Activated T-helper 2 cell treated with anti-CD3 and anti-CD28 coated beads, Interferon-gamma antibody, Interleukin-2, Interleukin-4, amounts not matched to agents 10 μg/mL and 5 μg/mL and 100 μg/mL, durations not matched to agents 14 hours and 24 hours and 36 hours (primary cell): ENCODE measurements around the gene FBRSL1. TPM values are rescaled to one million over a fixed set of nuclear protein-coding genes. Genes with fewer than 3 reads are reported as not detected.

Source experiments
- DNase-seq: peaks from one replicate; pipeline ENCODE4 v3.0.0; 2021; ENCODE audit warnings: low spot score
- H3K27ac Mint-ChIP-seq: one replicate; pipeline ENCODE4 v1.8.0; 2021; ENCODE audit warnings: mixed read lengths
- H3K27me3 Mint-ChIP-seq: one replicate; pipeline ENCODE4 v1.8.0; 2021; ENCODE audit warnings: low read depth, mixed read lengths
- H3K36me3 Mint-ChIP-seq: one replicate; pipeline ENCODE4 v1.8.0; 2021; ENCODE audit warnings: low read depth, mixed read lengths
- H3K4me1 Mint-ChIP-seq: one replicate; pipeline ENCODE4 v1.8.0; 2021; ENCODE audit warnings: low read depth, mixed read lengths
- H3K4me3 Mint-ChIP-seq: one replicate; pipeline ENCODE4 v1.8.0; 2021; ENCODE audit warnings: low read depth, mild to moderate bottlenecking, moderate library complexity, mixed read lengths
- H3K9me3 Mint-ChIP-seq: one replicate; pipeline ENCODE4 v1.8.0; 2021; ENCODE audit warnings: mixed read lengths
- intact Hi-C: fragments of 100-400 bp; cut with micrococcal nuclease; formaldehyde crosslinking; loops from one replicate; pipeline ENCODE4 v1.15.1; 2023
- total RNA-seq: library from RNA; stranded (reverse); gene quantifications from 2 replicates; pipeline ENCODE4 v1.2.3, GENCODE V29; 2022

The FBRSL1 gene
- total RNA-seq, 1 donor from 2014 or later = 66.0 TPM

GRCh38 chr12:132539016-132539773 lies 49.2 kb downstream of the FBRSL1 start:
- DNase-seq = no peak
- peaks cover 18% of the 10 kb centered on the region for H3K9me3 Mint-ChIP-seq
- intact Hi-C loops = no loop called here

DNA sequence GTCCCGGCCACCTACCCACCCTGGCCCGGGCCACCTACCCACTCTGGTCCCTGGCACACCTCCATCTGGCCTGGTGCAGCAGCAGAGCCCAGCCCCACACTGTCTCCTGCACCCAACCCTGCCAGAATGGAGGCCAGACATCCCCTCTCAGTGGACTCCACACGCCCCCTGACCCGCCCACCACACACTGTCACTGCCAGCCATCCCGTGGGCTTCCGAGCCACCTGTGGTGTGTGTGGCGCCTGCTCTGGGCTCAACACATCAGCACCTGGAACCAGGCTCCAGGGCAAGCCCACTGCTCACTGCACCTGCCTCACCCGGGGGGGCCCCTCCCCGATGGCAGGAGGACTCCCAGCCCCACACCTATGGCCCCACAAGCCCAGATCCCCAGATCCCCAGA lies 50.5 kb downstream of the FBRSL1 start:
- Mint-ChIP-seq H3K27ac (no peak overlapping the region), H3K9me3 (peaks cover 10% of the 10 kb centered on the region), H3K4me3 (no peak overlapping the region), H3K4me1 (no peaks in the 10 kb centered on the region), H3K27me3 (no peaks in the 10 kb centered on the region), H3K36me3 (no peaks in the 10 kb centered on the region)
- intact Hi-C loops = no loop called here
- DNase-seq = no peak

More at GRCh38 chr12:132539016-132539773, 49.2 kb downstream of the FBRSL1 start:
- Mint-ChIP-seq H3K36me3 (no peaks in the 10 kb centered on the region), H3K27ac (no peak overlapping the region), H3K27me3 (no peaks in the 10 kb centered on the region), H3K4me3 (no peak overlapping the region), H3K4me1 (no peaks in the 10 kb centered on the region)

DNA sequence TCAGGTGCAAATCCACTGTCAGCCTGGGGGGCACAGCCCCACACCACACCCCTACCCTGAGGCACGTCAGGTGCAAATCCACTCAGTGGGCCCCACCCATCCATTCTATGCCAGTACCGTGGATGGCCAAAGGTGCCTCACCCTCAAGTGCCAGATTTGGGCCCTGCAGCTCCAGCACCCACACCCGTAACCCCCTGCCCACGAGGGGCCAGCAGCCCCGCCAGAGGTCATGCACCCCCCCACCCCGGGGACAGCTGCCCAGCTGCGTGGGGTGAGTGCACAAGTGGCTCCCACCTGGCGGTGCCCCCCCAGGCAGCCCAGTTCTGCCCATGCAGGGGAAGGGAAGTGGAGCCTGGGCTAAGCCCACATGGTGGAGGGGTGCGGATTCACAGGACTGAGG lies 51.2 kb downstream of the FBRSL1 start:
- H3K9me3 Mint-ChIP-seq = peaks cover 2% of the 10 kb centered on the region
- intact Hi-C loops = no loop called here
- no peak overlapping the region for H3K27ac Mint-ChIP-seq
- H3K36me3 Mint-ChIP-seq = no peaks in the 10 kb centered on the region
- no peak overlapping the region for H3K4me3 Mint-ChIP-seq
- no peak for DNase-seq
- no peaks in the 10 kb centered on the region for H3K27me3 Mint-ChIP-seq
- H3K4me1 Mint-ChIP-seq = no peaks in the 10 kb centered on the region

GRCh38 chr12:132541996-132542395 lies 52.0 kb downstream of the FBRSL1 start:
- no peak for DNase-seq
- no peaks in the 10 kb centered on the region for H3K27me3 Mint-ChIP-seq
- intact Hi-C loops = no loop called here
- no peaks in the 10 kb centered on the region for H3K9me3 Mint-ChIP-seq
- H3K36me3 Mint-ChIP-seq = no peaks in the 10 kb centered on the region
- H3K4me3 Mint-ChIP-seq = no peak overlapping the region
- no peak overlapping the region for H3K27ac Mint-ChIP-seq
- no peaks in the 10 kb centered on the region for H3K4me1 Mint-ChIP-seq

DNA sequence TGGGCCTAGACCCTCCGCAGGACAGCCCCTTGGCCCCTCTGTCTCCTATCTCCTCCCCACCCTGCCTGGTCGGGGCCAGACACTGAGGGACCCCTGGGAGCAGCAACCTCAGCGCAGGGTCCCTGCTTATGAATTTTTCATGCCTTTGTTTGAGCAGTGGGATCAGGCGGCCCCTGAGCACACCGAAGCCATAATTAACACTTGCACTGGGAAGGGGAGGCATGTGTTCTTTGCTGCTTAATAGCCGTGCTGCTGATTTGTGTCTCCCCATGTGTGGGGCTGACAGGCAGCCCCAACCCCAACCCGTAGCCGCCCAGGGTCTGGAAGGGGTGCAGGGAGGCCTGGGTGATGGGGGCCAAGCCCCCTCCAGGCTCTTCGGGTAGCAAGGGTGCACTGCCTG lies 52.7 kb downstream of the FBRSL1 start:
- Mint-ChIP-seq H3K27me3 (no peaks in the 10 kb centered on the region), H3K27ac (no peak overlapping the region), H3K4me3 (no peak overlapping the region), H3K36me3 (no peaks in the 10 kb centered on the region), H3K9me3 (no peaks in the 10 kb centered on the region), H3K4me1 (no peaks in the 10 kb centered on the region)
- DNase-seq = no peak
- intact Hi-C loops = no loop called here

DNA sequence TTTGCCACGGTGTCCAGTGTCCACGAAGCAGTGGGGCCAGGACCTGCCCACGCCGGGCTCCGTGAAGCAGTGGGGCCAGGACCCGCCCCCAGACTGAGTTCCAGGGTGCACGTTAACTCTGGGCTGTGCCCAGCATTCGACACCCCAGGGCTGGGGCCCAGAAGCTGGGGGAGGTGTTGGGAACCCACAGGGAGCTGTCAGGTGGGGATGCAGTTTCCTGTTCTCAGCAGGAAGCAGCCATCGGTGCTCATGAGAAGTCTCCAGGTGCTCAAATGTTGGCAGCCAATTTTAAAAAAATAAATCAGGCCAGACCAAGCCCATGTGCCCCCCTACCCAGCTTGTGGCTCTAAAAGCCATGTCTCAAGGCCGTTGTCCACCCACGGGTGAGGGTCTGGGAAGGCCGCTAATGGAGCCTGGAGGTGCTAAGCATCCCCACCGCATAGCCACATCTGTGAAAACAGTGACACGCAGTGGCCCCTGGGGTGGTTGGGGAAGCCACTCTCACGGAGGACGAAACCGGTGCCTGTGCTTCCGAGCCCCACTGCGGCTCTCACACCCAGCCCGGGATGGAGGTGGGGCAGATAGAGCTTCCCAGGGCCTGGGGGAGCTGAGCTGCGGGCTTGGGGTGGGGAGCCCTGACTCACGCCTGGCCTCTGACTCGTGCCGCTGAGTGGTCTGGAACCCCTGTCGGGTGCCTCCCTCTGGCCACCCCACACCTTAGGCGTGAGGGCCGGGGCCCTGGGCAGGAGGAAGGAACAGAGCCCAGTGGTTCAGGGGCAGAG lies 53.5 kb downstream of the FBRSL1 start:
- intact Hi-C loops = no loop called here
- H3K9me3 Mint-ChIP-seq = no peaks in the 10 kb centered on the region
- no peaks in the 10 kb centered on the region for H3K4me1 Mint-ChIP-seq
- H3K36me3 Mint-ChIP-seq = no peaks in the 10 kb centered on the region
- H3K27me3 Mint-ChIP-seq = no peaks in the 10 kb centered on the region
- no peak overlapping the region for H3K27ac Mint-ChIP-seq
- no peak overlapping the region for H3K4me3 Mint-ChIP-seq
- no peak for DNase-seq

- DNase-seq = no peak
- H3K9me3 Mint-ChIP-seq = no peaks in the 10 kb centered on the region
- H3K36me3 Mint-ChIP-seq = no peaks in the 10 kb centered on the region
- no peak overlapping the region for H3K4me3 Mint-ChIP-seq
- intact Hi-C loops = no loop called here
- H3K27me3 Mint-ChIP-seq = no peaks in the 10 kb centered on the region
- H3K27ac Mint-ChIP-seq = no peak overlapping the region
- H3K4me1 Mint-ChIP-seq = no peaks in the 10 kb centered on the region
Measured at GRCh38 chr12:132544080-132544397, 54.1 kb downstream of the FBRSL1 start.

DNA sequence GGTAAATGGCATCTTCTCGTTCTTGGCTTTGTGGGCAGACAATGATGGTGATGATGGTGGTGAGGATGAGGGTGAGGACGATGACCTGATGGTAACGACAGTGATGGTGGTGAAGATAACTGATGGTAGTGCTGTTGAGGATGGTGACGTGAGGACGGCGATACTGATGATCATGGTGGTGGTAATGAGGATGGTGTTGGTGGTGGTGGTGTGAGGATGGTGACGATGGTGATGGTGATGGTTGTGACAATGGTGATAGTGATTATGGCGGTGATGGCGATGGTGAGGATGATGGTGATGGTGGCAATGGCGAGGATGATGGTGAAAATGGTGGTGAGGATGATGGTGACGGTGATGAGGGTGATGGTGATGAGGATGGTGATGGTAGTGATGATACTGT lies 54.5 kb downstream of the FBRSL1 start:
- no peak overlapping the region for H3K27ac Mint-ChIP-seq
- H3K36me3 Mint-ChIP-seq = no peaks in the 10 kb centered on the region

GRCh38 chr12:132545164-132545953 lies 55.4 kb downstream of the FBRSL1 start:
- Mint-ChIP-seq H3K9me3 (no peaks in the 10 kb centered on the region), H3K36me3 (no peaks in the 10 kb centered on the region), H3K4me1 (no peaks in the 10 kb centered on the region), H3K27me3 (no peaks in the 10 kb centered on the region), H3K27ac (no peak overlapping the region), H3K4me3 (no peak overlapping the region)
- DNase-seq = no peak
- intact Hi-C loops = no loop called here

More for the DNA sequence above, 54.5 kb downstream of the FBRSL1 start:
- Mint-ChIP-seq H3K4me1 (no peaks in the 10 kb centered on the region), H3K4me3 (no peak overlapping the region), H3K27me3 (no peaks in the 10 kb centered on the region), H3K9me3 (no peaks in the 10 kb centered on the region)
- no peak for DNase-seq
- intact Hi-C loops = no loop called here

DNA sequence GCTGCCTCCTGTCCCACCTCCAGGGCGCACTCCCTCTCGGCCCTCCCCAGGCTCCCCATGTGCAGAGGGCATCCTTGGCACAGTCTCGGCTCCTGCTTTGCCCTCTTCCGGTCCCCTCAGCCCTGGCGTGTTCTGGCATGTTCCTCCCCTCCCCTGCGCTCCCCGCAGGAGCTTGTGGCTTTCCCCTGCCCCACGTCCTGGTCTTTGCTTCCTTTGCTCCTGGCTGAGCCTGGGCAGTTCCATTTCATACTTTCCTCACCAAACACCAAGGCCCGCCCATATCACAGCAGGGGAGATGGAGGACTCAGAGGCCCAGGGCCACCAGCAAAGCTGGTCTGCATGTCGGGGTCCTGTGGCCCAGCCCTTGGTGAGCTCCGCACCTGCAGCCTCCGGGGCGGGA lies 56.0 kb downstream of the FBRSL1 start:
- Mint-ChIP-seq H3K27me3 (no peaks in the 10 kb centered on the region), H3K36me3 (no peaks in the 10 kb centered on the region), H3K9me3 (no peaks in the 10 kb centered on the region), H3K27ac (no peak overlapping the region), H3K4me3 (no peak overlapping the region), H3K4me1 (no peaks in the 10 kb centered on the region)
- DNase-seq = no peak
- intact Hi-C loops = no loop called here

DNA sequence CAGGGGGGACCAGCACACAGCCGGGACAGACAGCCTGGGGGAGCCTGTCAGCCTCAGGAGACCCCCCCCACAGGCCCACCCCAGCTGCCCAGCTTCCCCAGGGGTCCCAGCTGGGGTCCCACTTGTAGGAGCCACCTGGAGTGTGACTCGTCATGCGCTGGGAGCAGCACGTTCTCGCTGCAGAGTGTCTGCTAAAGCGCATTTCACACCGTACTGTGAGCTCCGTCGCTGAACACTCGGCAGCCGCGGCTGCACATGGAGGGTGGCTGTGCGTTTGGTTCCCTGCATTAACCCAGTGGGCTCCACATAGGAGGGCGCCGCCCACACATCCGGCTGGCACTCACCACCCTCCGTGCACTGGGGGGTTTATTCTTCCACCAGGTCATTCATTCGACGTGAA lies 56.7 kb downstream of the FBRSL1 start:
- H3K36me3 Mint-ChIP-seq = no peaks in the 10 kb centered on the region
- no peak overlapping the region for H3K27ac Mint-ChIP-seq
- H3K4me1 Mint-ChIP-seq = no peaks in the 10 kb centered on the region
- H3K4me3 Mint-ChIP-seq = no peak overlapping the region
- no peaks in the 10 kb centered on the region for H3K27me3 Mint-ChIP-seq
- no peak for DNase-seq
- intact Hi-C loops = no loop called here
- no peaks in the 10 kb centered on the region for H3K9me3 Mint-ChIP-seq

DNA sequence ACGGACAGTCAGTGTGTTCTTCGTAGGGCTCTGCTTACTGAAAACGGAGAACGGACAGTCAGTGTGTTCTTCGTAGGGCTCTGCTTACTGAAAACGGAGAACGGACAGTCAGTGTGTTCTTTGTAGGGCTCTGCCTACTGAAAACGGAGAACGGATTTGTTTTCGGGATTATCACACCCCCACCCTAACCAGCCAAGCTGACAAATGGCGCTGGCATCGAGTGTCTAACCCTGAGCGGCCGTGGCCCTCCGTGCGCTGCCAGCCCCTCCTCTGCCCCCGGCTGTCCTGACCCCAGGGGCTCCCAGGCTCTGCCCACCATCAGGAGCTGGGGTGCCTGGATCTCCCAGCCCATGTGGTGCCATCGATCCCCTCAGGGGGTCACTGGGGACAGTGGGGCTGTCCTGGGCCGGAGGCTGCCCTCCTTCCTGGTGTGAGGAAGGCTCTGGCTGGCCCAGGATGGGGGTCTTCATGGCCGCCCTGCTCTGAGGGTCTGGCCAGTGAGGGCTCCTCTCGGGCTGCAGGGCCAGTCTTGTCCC lies 57.3 kb downstream of the FBRSL1 start:
- DNase-seq = no peak
- no peak overlapping the region for H3K27ac Mint-ChIP-seq
- H3K9me3 Mint-ChIP-seq = no peaks in the 10 kb centered on the region
- no peaks in the 10 kb centered on the region for H3K4me1 Mint-ChIP-seq
- no peaks in the 10 kb centered on the region for H3K27me3 Mint-ChIP-seq
- intact Hi-C loops = no loop called here
- H3K36me3 Mint-ChIP-seq = no peaks in the 10 kb centered on the region
- no peak overlapping the region for H3K4me3 Mint-ChIP-seq
